HL-60 (cell line): Measurements from ENCODE around the gene TRIM47.

ENCODE experiments used
- DNase-seq, 2 experiments: peaks; one replicate each; pipeline ENCODE4 v3.0.0-alpha.2; 2010 to 2020; ENCODE audit warnings: low read depth in 1 of 2, low spot score in 1 of 2
- H3K27ac ChIP-seq: fragments of 250-450 bp; sonication (Bioruptor Pico); replicated peaks from 2 replicates; pipeline ENCODE4 v1.5.1; 2020; ENCODE audit warnings: mild to moderate bottlenecking, moderate library complexity
- H3K27me3 ChIP-seq: fragments of 250-450 bp; sonication (Bioruptor Pico); 2 replicates; pipeline ENCODE4 v1.5.1; 2021; ENCODE audit warnings: mild to moderate bottlenecking, moderate library complexity; ENCODE audit not compliant: insufficient read depth, poor library complexity, severe bottlenecking
- H3K4me3 ChIP-seq: replicated peaks from 2 replicates; pipeline ENCODE4 v1.5.1; 2011; ENCODE audit warnings: mild to moderate bottlenecking, control low read depth, low read length; ENCODE audit not compliant: insufficient read depth
- CTCF ChIP-seq: IDR thresholded peaks from one replicate; pipeline ENCODE4 v1.5.1; 2011; ENCODE audit warnings: low read length, control low read depth, inconsistent platforms; ENCODE audit not compliant: insufficient read depth
- GABPA ChIP-seq: IDR thresholded peaks from 2 replicates; pipeline ENCODE4 v1.6.1; 2012; ENCODE audit warnings: low read depth
- POLR2AphosphoS5 ChIP-seq: IDR thresholded peaks from 2 replicates; pipeline ENCODE4 v1.6.1; 2012; ENCODE audit warnings: low read depth
- REST ChIP-seq: IDR thresholded peaks from 2 replicates; pipeline ENCODE4 v1.6.1; 2012; ENCODE audit warnings: low read depth; ENCODE audit not compliant: insufficient replicate concordance
- SPI1 ChIP-seq: IDR thresholded peaks from 2 replicates; pipeline ENCODE4 v1.6.1; 2012; ENCODE audit warnings: low read depth, mild to moderate bottlenecking, borderline replicate concordance

The TRIM47 gene

GRCh38 chr17:75925912-75926311 is 47.5 kb upstream of the TRIM47 start:
- TF ChIP-seq CTCF (no peak), REST (no peak), GABPA (no peak), SPI1 (no peak), POLR2AphosphoS5 (no peak)
- Histone ChIP-seq H3K27ac (no peak overlapping the region), H3K27me3 (no peaks in the 10 kb centered on the region), H3K4me3 (no peak overlapping the region)
- DNase-seq: no peak

GRCh38 chr17:75925103-75925502 is 46.7 kb upstream of the TRIM47 start:
- no peak for TF ChIP-seq GABPA
- no peak for TF ChIP-seq SPI1
- no peak for TF ChIP-seq CTCF
- no peak for TF ChIP-seq POLR2AphosphoS5
- no peak for TF ChIP-seq REST
- Histone ChIP-seq H3K27me3 (no peaks in the 10 kb centered on the region), H3K27ac (no peak overlapping the region), H3K4me3 (no peak overlapping the region)
- DNase-seq: no peak

GRCh38 chr17:75922963-75923874 is 44.8 kb upstream of the TRIM47 start:
- Histone ChIP-seq H3K27me3 (no peaks in the 10 kb centered on the region), H3K4me3 (no peak overlapping the region), H3K27ac (no peak overlapping the region)
- no peak for DNase-seq
- no peak for TF ChIP-seq REST
- TF ChIP-seq SPI1: no peak
- TF ChIP-seq GABPA: no peak
- no peak for TF ChIP-seq CTCF
- TF ChIP-seq POLR2AphosphoS5: no peak
